GM23338 (cell line): Measurements from ENCODE around the gene ZSCAN5B.
"Not testable (repeated sequence)": the region's sequence is repeated elsewhere in the genome, so short reads cannot be mapped to it uniquely, and the experiment has no call there.

Experiments
- CREB1 ChIP-seq: fragments of 250-450 bp; sonication (Bioruptor Pico); IDR thresholded peaks from 2 replicates; pipeline ENCODE4 v1.5.0; 2020; ENCODE audit warnings: low read depth, mild to moderate bottlenecking, moderate library complexity
- CTCF ChIP-seq, 2 experiments: fragments of 200-600 bp in 1 of 2; sonication (generic) in 1 of 2; conservative IDR thresholded peaks; 2 replicates each; pipeline versions ENCODE4 v1.5.1 to v1.6.1; 2016 to 2017; ENCODE audit warnings: antibody characterized with exemption in 2 of 2, low read depth in 2 of 2, mild to moderate bottlenecking in 2 of 2, moderate library complexity in 1 of 2
- EZH2 ChIP-seq: fragments of 200-600 bp; sonication (generic); IDR thresholded peaks from one replicate; pipeline ENCODE4 v1.8.0; 2017; ENCODE audit warnings: antibody characterized with exemption, mild to moderate bottlenecking, low read depth; ENCODE audit not compliant: unreplicated experiment
- EZH2phosphoT487 ChIP-seq: fragments of 200-600 bp; sonication (generic); IDR thresholded peaks from one replicate; pipeline ENCODE4 v1.8.1; 2018; ENCODE audit warnings: antibody characterized with exemption; ENCODE audit not compliant: unreplicated experiment
- POLR2AphosphoS5 ChIP-seq: IDR thresholded peaks from 2 replicates; pipeline ENCODE4 v1.6.1; 2016; ENCODE audit warnings: antibody characterized with exemption, low read depth
- ZNF114 ChIP-seq: fragments of 250-450 bp; sonication (Bioruptor Pico); IDR thresholded peaks from 2 replicates; pipeline ENCODE4 v1.5.0; 2020; ENCODE audit warnings: mild to moderate bottlenecking, moderate library complexity
- TF ChIP-seq, protein P1 (sequence below): IDR thresholded peaks from one replicate; pipeline ENCODE4 v1.6.1; 2018; ENCODE audit warnings: antibody characterized with exemption; ENCODE audit not compliant: unreplicated experiment

GRCh38 chr19:56197646-56198045 lies at the start of gene ZSCAN5B:
- TF ChIP-seq CTCF (conservative IDR thresholded peaks at IDR 0.05; ENCODE audit: low read depth in 2 of 2); POLR2AphosphoS5; EZH2phosphoT487; EZH2; CREB1 (CRISPR knock-in tag); ZNF114: not testable (repeated sequence)
- TF ChIP-seq, protein P1, sequence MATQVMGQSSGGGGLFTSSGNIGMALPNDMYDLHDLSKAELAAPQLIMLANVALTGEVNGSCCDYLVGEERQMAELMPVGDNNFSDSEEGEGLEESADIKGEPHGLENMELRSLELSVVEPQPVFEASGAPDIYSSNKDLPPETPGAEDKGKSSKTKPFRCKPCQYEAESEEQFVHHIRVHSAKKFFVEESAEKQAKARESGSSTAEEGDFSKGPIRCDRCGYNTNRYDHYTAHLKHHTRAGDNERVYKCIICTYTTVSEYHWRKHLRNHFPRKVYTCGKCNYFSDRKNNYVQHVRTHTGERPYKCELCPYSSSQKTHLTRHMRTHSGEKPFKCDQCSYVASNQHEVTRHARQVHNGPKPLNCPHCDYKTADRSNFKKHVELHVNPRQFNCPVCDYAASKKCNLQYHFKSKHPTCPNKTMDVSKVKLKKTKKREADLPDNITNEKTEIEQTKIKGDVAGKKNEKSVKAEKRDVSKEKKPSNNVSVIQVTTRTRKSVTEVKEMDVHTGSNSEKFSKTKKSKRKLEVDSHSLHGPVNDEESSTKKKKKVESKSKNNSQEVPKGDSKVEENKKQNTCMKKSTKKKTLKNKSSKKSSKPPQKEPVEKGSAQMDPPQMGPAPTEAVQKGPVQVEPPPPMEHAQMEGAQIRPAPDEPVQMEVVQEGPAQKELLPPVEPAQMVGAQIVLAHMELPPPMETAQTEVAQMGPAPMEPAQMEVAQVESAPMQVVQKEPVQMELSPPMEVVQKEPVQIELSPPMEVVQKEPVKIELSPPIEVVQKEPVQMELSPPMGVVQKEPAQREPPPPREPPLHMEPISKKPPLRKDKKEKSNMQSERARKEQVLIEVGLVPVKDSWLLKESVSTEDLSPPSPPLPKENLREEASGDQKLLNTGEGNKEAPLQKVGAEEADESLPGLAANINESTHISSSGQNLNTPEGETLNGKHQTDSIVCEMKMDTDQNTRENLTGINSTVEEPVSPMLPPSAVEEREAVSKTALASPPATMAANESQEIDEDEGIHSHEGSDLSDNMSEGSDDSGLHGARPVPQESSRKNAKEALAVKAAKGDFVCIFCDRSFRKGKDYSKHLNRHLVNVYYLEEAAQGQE, result not testable (repeated sequence)
